Measurements from ENCODE around the gene TNXB. TPM values are rescaled to one million over a fixed set of nuclear protein-coding genes. Genes with fewer than 3 reads are reported as not detected.

TNXB gene
- total and polyA plus RNA-seq, 2 donors (not counting 3 experiments of a cell fraction or from before 2014, with no cell fraction given), result 0.47 to 2.7 TPM

DNA sequence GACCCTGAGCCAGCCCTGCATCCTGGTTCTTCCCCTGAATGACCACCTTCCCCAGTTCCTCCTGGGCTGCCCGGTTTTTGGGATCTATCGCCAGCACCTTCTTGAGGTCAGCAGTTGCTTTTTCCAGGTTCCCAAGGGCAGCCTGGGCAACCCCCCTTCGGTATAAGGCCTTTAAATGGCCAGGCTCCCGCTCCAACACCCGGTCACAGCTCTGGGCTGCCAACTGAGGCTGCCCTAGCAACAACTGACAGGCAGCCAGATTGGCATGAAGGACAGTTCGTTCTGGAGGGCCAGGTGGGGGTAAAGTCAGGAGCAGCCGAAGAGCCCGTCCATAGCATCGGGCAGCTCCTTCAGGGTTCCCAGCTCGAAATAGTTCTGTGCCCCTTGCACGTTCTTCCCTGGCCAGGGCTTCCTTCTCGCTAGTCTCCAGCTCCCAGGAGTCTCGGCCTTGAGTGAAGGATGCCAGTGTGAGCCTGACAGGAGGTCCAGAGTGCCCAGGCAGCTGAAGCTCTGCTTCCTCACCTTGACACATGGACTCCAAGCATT, 19.7 kb upstream of the TNXB start:
- TF ChIP-seq MYC (IDR thresholded peaks at IDR 0.05; ENCODE audit: low read depth, low read length), result no peak
- TF ChIP-seq EZH2 (IDR thresholded peaks at IDR 0.05; ENCODE audit: borderline replicate concordance, low read depth, low read length, severe bottlenecking), result no peak
- no peak for TF ChIP-seq POLR2AphosphoS5 (IDR thresholded peaks at IDR 0.05; ENCODE audit: insufficient read depth, low read depth, low read length)
- TF ChIP-seq JUN (IDR thresholded peaks at IDR 0.05; ENCODE audit: borderline replicate concordance, insufficient read depth, insufficient read length, low read depth), result no peak
- TF ChIP-seq, protein P1, sequence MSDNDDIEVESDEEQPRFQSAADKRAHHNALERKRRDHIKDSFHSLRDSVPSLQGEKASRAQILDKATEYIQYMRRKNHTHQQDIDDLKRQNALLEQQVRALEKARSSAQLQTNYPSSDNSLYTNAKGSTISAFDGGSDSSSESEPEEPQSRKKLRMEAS (IDR thresholded peaks at IDR 0.05; ENCODE audit: insufficient read depth, insufficient read length), result no peak
- no peak for TF ChIP-seq GATA2 (IDR thresholded peaks at IDR 0.05; ENCODE audit: insufficient read depth, insufficient read length, low read depth, low read length)
- no peak for TF ChIP-seq POLR2A (IDR thresholded peaks at IDR 0.05; ENCODE audit: low read depth, low read length)
- TF ChIP-seq FOS (IDR thresholded peaks at IDR 0.05; ENCODE audit: borderline replicate concordance, insufficient read depth, low read length), result no peak
- TF ChIP-seq, protein P2, sequence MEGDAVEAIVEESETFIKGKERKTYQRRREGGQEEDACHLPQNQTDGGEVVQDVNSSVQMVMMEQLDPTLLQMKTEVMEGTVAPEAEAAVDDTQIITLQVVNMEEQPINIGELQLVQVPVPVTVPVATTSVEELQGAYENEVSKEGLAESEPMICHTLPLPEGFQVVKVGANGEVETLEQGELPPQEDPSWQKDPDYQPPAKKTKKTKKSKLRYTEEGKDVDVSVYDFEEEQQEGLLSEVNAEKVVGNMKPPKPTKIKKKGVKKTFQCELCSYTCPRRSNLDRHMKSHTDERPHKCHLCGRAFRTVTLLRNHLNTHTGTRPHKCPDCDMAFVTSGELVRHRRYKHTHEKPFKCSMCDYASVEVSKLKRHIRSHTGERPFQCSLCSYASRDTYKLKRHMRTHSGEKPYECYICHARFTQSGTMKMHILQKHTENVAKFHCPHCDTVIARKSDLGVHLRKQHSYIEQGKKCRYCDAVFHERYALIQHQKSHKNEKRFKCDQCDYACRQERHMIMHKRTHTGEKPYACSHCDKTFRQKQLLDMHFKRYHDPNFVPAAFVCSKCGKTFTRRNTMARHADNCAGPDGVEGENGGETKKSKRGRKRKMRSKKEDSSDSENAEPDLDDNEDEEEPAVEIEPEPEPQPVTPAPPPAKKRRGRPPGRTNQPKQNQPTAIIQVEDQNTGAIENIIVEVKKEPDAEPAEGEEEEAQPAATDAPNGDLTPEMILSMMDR (IDR thresholded peaks at IDR 0.05; ENCODE audit: extremely low read depth in 1 of 2, insufficient read depth in 1 of 2, low read depth in 1 of 2, low read length in 2 of 2), result no peak
- H3K4me3 ChIP-seq (replicated peaks in 1 of 3; ENCODE audit: insufficient read depth in 1 of 3, low read depth in 1 of 3, low read length in 3 of 3), result no peak overlapping the region
- H3K4me2 ChIP-seq (ENCODE audit: insufficient read depth, low read length), result peak overlapping the region; percentile 95
- FAIRE-seq (no peak), DNase-seq (ENCODE audit: low read depth, low spot score) (no peak)
- no peaks in the 10 kb centered on the region for H3K9me1 ChIP-seq (replicated peaks; ENCODE audit: control insufficient read depth, extremely low read depth, insufficient read depth, low read length)
- peaks cover 3 to 15% of the 10 kb centered on the region in 2 experiments for H3K36me3 ChIP-seq (ENCODE audit: control insufficient read depth in 2 of 2, extremely low read depth in 1 of 2, insufficient read depth in 2 of 2, low read length in 2 of 2)
- peaks cover 11% of the 10 kb centered on the region for H3K79me2 ChIP-seq (ENCODE audit: control insufficient read depth, insufficient read depth, low read length)
- no peak overlapping the region for H3K9ac ChIP-seq (replicated peaks; ENCODE audit: extremely low read depth, insufficient read depth, low read length)
- dilution Hi-C loops (cut with MboI; ENCODE audit: extremely low pct_ligation_motif_present, low sequenced_read_pairs) (no loop called here), intact Hi-C loops (cut with micrococcal nuclease) (loop anchor here (1.0 kb wide), 2 partner anchors 61 to 126 kb away; partner anchors contain the start of gene PBX2)
- no peaks in the 10 kb centered on the region for H3K9me3 ChIP-seq (replicated peaks; ENCODE audit: control insufficient read depth, insufficient read depth, low read length)
- no peaks in the 10 kb centered on the region for H3K27me3 ChIP-seq (ENCODE audit: control insufficient read depth in 2 of 2, insufficient read depth in 2 of 2, low read length in 2 of 2)
- H3K27ac ChIP-seq (ENCODE audit: insufficient read depth, low read depth, low read length), result peak overlapping the region; percentile 13
- no peaks in the 10 kb centered on the region for H4K20me1 ChIP-seq (replicated peaks; ENCODE audit: control insufficient read depth, extremely low read depth, insufficient read depth, low read length)
- ChIA-PET CTCF (interaction anchor here (0.8 to 3.5 kb wide), 5 partner anchors 10 to 67 kb away, joined by 3 to 17 read pairs (median 4); partner anchors contain the start of gene PBX2), POLR2A (interaction anchor here (0.6 to 1.1 kb wide), 3 partner anchors 48 to 94 kb away, joined by 4 read pairs; no protein-coding TSS in a partner anchor)
- BruUV-seq (replicated peaks), result no TSS peak
- peaks cover 20% of the 10 kb centered on the region for H3K4me1 ChIP-seq (ENCODE audit: control insufficient read depth, extremely low read depth, insufficient read depth, low read length)
- H2AFZ ChIP-seq (ENCODE audit: low read depth, low read length), result no peak overlapping the region

All from endothelial cell of umbilical vein (primary cell).